ENCODE data around the gene SIGLEC15. TPM values are rescaled to one million over a fixed set of nuclear protein-coding genes. Genes with fewer than 3 reads are reported as not detected.
A peak's percentile ranks its signal among the peaks of the same experiment; 100 is the strongest.

The SIGLEC15 gene
- total and polyA plus RNA-seq, 12 donors: 0.03 to 0.38 (median 0.20) TPM; not detected in 6

GRCh38 chr18:45851161-45851925 lies 25.9 kb downstream of the SIGLEC15 start:
- Histone ChIP-seq H3K9me3 (no peaks in the 10 kb centered on the region), H3K36me3 (peaks cover 0 to 76% (median 14%) of the 10 kb centered on the region in 9 donors), H3K27me3 (no peaks in the 10 kb centered on the region), H3K4me3 (no peak overlapping the region), H3K4me1 (peaks cover 0 to 13% (median 3%) of the 10 kb centered on the region in 9 donors), H3K27ac (no peak overlapping the region)
- peak in 5 of 8 donors; percentile 35 to 66 (median 58) for ATAC-seq
- no peak for DNase-seq
- intact Hi-C loops (cut with DNase I): loop anchor here in 1 of 10 donors (10.0 kb wide), 1 partner anchor 137 kb away; no protein-coding TSS in a partner anchor
- WGBS, 2 donors: 37 to 51% methylated on average over 10 of the region's 10 CpGs
- no peak for TF ChIP-seq CTCF (IDR thresholded peaks at IDR 0.05)

- H3K4me3 ChIP-seq: no peak overlapping the region
- no peaks in the 10 kb centered on the region for H3K27me3 ChIP-seq
- WGBS, 2 donors: 86 to 96% methylated on average over 5 of the region's 5 CpGs
- intact Hi-C loops (cut with DNase I): loop anchor here in 1 of 10 donors (10.0 kb wide), 1 partner anchor 138 kb away; no protein-coding TSS in a partner anchor
- no peak for TF ChIP-seq CTCF (IDR thresholded peaks at IDR 0.05)
- DNase-seq (no peak), ATAC-seq (no peak)
- peaks cover 0 to 13% (median 3%) of the 10 kb centered on the region in 9 donors for H3K4me1 ChIP-seq
- H3K36me3 ChIP-seq: peaks cover 0 to 89% (median 15%) of the 10 kb centered on the region in 9 donors
- no peak overlapping the region for H3K27ac ChIP-seq
- H3K9me3 ChIP-seq: no peaks in the 10 kb centered on the region
These were observed 27.2 kb downstream of the SIGLEC15 start for GRCh38 chr18:45852631-45853030.

- DNase-seq: no peak
- H3K4me3 ChIP-seq: no peak overlapping the region
- TF ChIP-seq CTCF (IDR thresholded peaks at IDR 0.05): no peak
- no peak for ATAC-seq
- no peaks in the 10 kb centered on the region for H3K9me3 ChIP-seq
- 94 to 98% methylated on average over 2 of the region's 2 CpGs for WGBS, 2 donors
- intact Hi-C loops (cut with DNase I): loop anchor here in 1 of 10 donors (10.0 kb wide), 1 partner anchor 139 kb away; no protein-coding TSS in a partner anchor
- H3K36me3 ChIP-seq: peaks cover 0 to 96% (median 27%) of the 10 kb centered on the region in 9 donors
- no peaks in the 10 kb centered on the region for H3K27me3 ChIP-seq
- H3K27ac ChIP-seq: no peak overlapping the region
- peaks cover 0 to 13% (median 3%) of the 10 kb centered on the region in 9 donors for H3K4me1 ChIP-seq
These were observed 28.6 kb downstream of the SIGLEC15 start for GRCh38 chr18:45854036-45854586.

- Histone ChIP-seq H3K4me1 (peaks cover 0 to 5% (median 2%) of the 10 kb centered on the region in 9 donors), H3K9me3 (no peaks in the 10 kb centered on the region), H3K27me3 (no peaks in the 10 kb centered on the region), H3K36me3 (peaks cover 0 to 100% (median 27%) of the 10 kb centered on the region in 9 donors), H3K4me3 (no peak overlapping the region), H3K27ac (no peak overlapping the region)
- no peak for TF ChIP-seq CTCF (IDR thresholded peaks at IDR 0.05)
- 80 to 89% methylated on average over 4 of the region's 4 CpGs for WGBS, 2 donors
- no peak for DNase-seq
- no peak for ATAC-seq
- intact Hi-C loops (cut with DNase I): loop anchor here in 1 of 10 donors (10.0 kb wide), 1 partner anchor 142 kb away; no protein-coding TSS in a partner anchor
These were observed 31.1 kb downstream of the SIGLEC15 start for GRCh38 chr18:45856531-45856930.
